ENCODE measurements around the gene SEMA6B.
A peak's percentile ranks its signal among the peaks of the same experiment; 100 is the strongest.

The SEMA6B gene

DNA sequence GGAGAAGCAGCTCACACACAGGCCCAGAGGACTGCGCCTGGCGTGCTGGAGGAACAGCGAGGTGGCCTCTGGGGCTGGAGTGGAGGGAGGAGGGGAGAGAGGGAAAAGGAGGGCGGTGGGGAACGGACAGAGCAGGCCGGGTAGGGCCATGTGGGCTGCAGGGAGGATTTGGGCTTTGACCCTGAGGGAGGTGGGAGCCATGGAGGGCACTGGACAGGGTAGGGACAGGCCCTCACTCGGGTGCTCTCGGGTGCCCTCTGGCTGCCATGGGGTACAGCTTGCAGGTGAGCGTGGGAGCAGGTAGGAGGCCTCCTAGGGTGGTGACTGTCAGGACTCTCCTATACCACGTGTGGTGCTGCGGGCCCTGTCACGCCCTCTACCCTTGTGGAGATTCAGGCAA is 64.0 kb downstream of the SEMA6B start:
- TF ChIP-seq, protein P1, sequence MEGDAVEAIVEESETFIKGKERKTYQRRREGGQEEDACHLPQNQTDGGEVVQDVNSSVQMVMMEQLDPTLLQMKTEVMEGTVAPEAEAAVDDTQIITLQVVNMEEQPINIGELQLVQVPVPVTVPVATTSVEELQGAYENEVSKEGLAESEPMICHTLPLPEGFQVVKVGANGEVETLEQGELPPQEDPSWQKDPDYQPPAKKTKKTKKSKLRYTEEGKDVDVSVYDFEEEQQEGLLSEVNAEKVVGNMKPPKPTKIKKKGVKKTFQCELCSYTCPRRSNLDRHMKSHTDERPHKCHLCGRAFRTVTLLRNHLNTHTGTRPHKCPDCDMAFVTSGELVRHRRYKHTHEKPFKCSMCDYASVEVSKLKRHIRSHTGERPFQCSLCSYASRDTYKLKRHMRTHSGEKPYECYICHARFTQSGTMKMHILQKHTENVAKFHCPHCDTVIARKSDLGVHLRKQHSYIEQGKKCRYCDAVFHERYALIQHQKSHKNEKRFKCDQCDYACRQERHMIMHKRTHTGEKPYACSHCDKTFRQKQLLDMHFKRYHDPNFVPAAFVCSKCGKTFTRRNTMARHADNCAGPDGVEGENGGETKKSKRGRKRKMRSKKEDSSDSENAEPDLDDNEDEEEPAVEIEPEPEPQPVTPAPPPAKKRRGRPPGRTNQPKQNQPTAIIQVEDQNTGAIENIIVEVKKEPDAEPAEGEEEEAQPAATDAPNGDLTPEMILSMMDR (conservative IDR thresholded peaks at IDR 0.05; ENCODE audit: low read depth, low read length) = peak; percentile 20
- no peak overlapping the region for H3K4me3 ChIP-seq (ENCODE audit: low read depth, low read length)
- no peak for DNase-seq (ENCODE audit: low read depth)

DNA sequence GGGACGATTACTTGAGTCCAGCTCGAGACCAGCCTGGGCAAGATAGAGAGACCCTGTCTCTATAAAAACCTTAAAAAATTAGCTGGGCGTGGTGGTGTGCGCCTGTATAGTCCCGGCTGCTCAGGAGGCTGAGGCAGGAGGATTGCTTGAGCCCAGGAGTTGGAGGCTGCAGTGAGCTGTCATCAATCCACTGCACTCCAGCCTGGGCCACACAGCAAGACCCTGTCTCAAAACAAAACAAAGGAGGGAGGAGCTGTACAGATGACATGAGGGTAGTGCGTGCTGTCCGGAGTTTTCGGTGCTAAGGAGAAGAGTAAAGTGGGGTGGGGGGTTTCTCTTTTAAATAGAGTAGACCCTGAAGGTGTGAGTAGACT is 64.8 kb downstream of the SEMA6B start:
- TF ChIP-seq, protein P1 (conservative IDR thresholded peaks at IDR 0.05; ENCODE audit: low read depth, low read length) = no peak
- no peak overlapping the region for H3K4me3 ChIP-seq (ENCODE audit: low read depth, low read length)
- no peak for DNase-seq (ENCODE audit: low read depth)

DNA sequence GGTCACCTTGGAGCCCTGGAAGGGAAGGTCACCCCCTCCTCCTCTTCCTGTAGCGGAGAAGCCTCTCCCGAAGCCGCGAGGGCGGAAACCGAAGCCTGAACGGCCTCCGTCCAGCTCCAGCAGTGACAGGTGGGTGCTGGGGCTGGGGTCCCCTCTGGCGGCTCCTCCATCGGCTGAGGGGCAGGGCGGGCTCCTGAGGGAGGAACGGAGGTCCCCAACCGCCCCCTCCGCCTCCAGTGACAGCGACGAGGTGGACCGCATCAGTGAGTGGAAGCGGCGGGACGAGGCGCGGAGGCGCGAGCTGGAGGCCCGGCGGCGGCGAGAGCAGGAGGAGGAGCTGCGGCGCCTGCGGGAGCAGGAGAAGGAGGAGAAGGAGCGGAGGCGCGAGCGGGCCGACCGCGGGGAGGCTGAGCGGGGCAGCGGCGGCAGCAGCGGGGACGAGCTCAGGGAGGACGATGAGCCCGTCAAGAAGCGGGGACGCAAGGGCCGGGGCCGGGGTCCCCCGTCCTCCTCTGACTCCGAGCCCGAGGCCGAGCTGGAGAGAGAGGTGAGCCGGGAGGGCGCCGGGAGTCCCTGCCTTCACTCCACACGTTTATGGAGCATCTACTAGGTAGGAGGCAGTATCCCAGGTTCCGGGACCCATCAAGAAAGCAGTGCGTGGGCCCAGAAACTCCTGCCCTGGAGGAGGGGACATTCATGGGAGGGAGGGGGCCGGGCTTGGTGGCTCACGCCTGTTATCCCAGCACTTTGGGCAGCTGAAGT is 65.4 kb downstream of the SEMA6B start:
- TF ChIP-seq, protein P1 (conservative IDR thresholded peaks at IDR 0.05; ENCODE audit: low read depth, low read length) = no peak
- no peak overlapping the region for H3K4me3 ChIP-seq (ENCODE audit: low read depth, low read length)
- DNase-seq (ENCODE audit: low read depth) = no peak

DNA sequence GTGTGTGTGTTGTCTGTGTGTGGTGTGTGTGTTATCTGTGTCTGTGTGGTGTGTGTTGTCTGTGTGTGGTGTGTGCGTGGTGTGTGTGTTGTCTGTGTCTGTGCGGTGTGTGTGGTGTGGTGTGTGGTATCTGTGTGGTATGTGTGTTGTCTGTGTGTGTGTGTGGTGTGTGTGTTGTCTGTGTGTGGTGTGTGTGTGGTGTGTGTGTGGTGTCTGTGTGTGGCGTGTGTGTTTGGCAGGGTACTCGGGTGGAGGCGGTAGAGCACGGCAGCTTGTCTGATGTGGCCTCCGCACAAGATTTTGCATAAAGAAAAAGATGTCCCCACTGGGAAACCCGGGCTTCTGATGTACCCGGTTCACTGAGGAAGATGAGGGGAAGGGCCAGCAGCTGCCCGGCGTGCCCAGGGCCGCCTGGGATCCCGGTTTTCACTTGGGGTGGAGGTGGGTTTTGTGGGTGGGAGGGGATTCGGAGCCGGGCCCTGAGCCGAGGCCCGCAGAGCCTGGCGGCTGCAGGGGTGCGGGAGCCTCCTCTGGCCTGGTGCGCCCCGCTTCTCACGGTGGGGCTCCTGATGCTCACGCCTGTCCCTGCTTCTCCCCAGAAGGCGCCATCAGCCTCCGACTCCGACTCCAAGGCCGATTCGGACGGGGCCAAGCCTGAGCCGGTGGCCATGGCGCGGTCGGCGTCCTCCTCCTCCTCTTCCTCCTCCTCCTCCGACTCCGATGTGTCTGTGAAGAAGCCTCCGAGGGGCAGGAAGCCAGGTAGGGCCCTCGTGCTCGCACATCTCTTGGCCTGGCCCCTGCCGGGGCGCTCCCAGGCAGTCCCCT is 66.2 kb downstream of the SEMA6B start:
- no peak for DNase-seq (ENCODE audit: low read depth)
- TF ChIP-seq, protein P1 (conservative IDR thresholded peaks at IDR 0.05; ENCODE audit: low read depth, low read length) = no peak
- H3K4me3 ChIP-seq (ENCODE audit: low read depth, low read length) = no peak overlapping the region
